ENCODE results near the gene ADRA2B.

The ADRA2B gene

DNA sequence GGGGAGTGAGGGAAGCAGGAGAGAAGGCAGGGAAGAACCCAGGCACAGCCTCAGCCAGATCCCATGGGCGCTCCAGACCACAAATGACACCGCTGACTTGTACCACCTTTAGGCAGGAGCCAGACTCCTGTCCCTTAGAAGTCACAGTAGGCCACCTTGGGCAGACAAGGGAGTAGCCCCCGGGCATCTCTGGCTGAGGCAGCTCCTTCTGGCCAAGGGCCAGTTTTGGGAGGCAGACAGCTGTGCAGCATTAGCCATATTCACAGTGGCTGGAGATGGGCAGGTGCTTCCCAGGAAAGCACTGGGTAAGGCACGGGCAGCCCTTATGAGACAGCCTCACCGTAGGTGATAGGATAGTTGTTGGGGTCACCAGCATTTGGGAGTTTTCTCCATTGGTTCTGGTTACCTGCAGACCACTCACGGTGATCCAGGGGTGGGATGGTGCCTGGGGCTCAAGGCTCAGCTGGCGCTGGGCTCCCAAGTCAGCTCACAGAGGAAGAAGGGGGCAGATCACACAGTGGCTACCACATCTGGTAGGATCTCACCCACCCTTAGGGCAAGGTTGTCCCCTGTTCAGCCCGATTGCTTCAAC lies 19.9 kb upstream of the ADRA2B start:
- no peak for DNase-seq

GRCh38 chr2:96135621-96136020 lies 19.2 kb upstream of the ADRA2B start:
- DNase-seq, result no peak

DNA sequence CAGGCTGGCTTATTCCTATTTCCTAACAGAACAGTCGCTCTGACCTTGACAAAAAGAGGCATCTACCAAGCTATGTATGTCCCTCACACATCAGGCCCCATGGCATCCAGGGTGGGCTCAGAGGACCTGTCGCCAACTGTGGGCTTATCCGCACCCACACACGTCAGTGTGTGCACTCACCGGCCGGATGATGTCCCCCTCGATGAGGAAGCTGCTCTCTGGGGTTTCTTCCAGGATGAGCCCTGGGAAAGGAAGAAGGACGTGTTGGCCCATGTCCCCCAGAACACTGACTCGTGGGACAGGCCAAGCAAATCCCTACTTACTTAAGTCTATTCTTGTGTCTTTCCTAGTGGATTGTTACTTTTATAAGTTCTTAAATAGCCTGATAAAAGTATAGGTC lies 18.8 kb upstream of the ADRA2B start:
- DNase-seq, result no peak

DNA sequence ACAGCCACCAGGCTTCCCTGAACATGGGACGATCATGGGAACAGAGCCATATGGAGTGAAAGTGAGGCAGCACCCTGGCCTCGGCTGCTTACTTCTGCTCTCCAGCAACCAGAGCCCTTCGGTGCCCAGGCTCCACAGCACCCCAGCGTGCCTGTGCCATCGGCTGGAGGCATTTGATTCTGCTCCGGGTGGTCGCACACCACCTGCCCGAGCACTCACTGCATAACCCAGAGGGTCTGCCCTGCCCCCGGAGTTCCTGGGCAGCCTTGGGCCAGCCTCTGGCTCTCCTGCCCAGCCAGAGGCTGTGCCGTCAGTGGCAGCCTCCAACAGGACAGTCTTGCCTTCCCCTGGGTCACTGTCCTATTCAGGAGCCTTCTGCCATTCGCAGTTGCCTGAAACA lies 18.1 kb upstream of the ADRA2B start:
- no peak for DNase-seq

GRCh38 chr2:96131813-96132745 lies 15.7 kb upstream of the ADRA2B start:
- no peak for DNase-seq

GRCh38 chr2:96131152-96131812 lies 14.9 kb upstream of the ADRA2B start:
- DNase-seq, result no peak

- DNase-seq, result no peak
These were observed 14.1 kb upstream of the ADRA2B start for GRCh38 chr2:96130483-96130882.

DNA sequence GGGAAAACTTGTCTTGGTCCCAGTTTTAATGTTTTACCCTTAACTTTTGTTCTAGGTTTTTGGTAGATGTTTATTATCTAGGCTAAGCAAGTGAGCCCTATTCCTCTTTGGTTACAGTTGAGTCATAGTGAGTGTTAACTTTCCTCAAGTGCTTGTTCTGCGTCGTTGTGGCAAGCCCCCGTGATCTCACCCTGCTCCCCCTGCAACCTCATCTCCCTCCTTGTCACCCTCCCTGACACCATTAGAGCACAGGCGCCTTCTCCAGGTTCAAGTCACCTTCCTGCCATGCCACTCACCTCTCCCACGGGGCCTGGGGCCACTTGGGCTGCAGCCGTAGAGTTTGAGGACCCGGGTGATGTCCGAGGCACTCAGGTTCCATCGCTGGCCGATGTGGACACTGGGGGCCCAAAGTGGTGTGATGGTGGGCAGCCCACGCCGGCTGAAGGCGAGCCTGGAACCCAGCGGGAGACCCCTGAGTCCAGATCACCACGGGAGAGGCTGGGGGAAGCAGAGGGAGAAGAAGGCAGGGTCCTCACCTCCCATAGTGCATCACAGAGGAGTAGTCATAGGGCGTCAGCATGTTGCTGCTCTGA lies 13.3 kb upstream of the ADRA2B start:
- no peak for DNase-seq

DNA sequence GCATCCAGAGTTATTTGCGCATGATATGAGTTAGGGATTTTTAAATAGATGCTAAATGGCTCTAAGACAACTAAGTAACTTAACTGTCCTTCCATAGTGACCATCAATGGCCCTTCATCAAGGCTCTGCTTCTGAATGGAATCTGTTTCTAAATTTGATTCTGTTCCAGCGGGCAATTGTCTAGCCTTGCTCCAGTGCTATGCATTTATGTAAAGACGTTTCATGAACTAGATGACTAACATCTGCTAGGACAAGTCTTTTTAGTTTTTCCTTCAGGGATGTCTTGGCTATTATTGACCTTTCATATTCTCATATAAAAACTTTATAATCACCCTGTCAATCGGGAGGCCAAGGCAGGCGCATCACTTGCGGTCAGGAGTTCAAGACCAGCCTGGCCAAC lies 12.1 kb upstream of the ADRA2B start:
- DNase-seq, result no peak

DNA sequence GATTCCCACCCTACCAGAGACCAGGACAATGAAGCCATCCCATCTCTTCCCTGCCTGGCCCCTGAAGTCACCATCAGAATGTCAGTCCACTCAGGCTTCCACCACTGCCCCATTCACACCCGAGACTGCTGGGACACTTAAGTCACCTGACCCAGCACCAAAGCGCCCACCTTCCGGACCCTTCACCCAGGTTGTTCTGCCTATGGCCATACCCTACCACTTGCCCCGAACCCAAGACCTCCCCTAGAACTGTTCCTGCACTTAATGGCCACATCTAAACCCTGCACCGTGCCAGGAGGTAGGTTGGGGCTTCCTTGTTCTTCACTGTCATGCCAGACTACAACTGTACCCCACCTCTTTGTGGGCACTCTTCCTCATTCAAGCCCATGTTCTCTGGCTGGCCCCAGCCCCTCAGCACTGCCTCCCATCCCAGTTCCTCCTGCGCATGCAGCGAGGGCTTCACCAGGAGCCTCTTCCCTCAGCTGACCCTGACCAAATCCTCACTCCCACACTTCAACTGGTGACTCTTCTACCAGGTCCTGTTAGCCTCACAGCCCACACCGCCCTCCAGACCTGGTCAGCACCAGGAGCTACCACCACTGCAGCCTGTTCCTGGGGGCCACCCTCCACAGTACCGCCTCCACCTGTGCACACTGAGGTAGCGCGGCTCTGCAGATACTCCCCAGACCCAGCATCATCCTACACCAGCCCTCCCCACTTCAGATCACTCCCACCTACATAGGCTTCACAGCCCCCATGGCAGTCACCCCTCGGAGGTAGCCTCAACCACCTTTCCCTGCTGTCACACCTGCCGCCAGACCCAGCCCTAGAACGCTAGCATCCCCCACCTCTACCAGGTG lies 8.3 kb upstream of the ADRA2B start:
- no peak for DNase-seq

- DNase-seq, result no peak
These were observed 7.6 kb upstream of the ADRA2B start for GRCh38 chr2:96123936-96124335.

- DNase-seq, result no peak
These were observed 6.9 kb upstream of the ADRA2B start for GRCh38 chr2:96123290-96123689.

- no peak for DNase-seq
These were observed 6.0 kb upstream of the ADRA2B start for GRCh38 chr2:96122391-96122790.

- DNase-seq, result no peak
These were observed 5.0 kb upstream of the ADRA2B start for GRCh38 chr2:96121414-96121813.

GRCh38 chr2:96120991-96121390 lies 4.6 kb upstream of the ADRA2B start:
- no peak for DNase-seq

DNA sequence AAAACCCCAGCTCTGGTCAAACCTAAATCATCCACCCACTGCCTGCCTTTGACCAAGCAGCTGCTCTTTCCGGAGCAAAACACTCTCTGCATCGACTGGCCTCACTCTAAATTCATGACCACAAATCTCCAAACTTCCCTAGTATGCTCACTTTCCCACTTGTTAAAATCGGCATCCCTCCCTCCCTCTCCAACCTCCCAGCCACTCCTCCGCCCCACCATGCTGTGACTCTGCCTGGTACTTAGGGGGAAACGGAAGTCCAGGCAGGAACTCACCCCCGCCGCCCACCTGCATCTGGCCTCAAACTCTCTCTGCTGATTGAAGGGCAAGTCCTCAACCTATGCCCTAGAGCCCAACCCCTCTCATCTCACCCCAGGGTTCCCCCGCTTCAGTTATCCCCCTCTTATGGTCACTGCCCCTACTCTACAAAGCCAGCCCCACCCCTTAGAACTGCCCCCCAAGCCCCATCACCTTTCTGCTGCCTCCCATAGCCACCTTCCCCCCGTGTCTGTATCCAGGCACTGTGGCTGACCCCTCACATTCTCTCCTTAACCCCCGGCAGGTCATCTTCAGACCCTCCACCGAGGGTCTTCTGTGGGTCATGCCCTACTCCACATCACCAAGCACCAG lies 3.8 kb upstream of the ADRA2B start:
- no peak for DNase-seq

DNA sequence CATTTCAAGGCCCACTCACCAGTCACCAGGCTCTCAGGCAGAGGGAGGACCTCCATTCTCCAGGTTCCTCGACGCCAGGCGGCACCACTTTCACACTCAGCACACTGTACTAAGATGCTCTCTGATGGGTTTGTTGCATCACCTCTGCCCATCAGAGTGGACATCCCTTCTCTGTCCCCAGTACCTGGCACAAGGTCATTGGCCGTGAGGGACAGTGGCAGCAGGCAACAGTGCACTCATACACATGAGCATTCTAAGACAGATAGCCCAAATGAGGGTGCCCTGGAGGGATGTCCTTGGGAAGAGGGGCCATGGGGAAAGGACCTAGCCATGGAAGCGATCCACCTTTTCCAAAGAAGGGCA lies 3.0 kb upstream of the ADRA2B start:
- no peak for DNase-seq

DNA sequence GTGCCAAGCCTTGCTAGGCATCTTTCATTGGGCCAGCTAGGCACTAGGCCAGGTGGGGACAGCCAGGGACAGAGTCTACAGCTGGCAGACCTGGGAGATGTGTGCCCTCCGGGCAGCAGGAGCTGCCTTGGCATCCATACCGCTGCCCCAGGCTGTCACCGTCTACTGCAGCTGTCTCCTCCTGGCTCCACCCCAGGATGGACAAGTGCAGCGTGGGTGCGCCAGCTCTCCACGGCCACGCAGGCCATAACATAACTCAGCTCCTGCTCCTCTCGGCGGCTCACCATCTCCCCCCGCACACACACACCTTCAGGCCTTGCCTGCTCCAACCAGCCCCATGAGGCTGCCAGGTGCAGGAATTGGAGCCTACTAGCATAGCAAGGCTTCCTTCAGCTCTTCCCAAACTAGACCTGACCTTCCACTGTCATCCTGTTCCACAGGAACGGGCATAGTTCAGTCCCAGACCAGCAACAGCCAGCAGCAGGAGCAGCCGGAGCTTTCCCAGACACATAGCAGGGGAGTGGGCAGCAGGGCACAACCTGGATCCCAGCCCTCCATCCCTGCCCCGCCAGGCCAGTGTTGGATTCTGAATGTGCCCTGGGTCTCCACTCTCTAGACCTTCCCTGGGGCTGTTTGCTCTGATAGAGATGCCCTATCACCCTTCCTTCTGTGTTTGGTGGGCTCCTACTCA lies 2.5 kb upstream of the ADRA2B start:
- DNase-seq, result no peak

DNA sequence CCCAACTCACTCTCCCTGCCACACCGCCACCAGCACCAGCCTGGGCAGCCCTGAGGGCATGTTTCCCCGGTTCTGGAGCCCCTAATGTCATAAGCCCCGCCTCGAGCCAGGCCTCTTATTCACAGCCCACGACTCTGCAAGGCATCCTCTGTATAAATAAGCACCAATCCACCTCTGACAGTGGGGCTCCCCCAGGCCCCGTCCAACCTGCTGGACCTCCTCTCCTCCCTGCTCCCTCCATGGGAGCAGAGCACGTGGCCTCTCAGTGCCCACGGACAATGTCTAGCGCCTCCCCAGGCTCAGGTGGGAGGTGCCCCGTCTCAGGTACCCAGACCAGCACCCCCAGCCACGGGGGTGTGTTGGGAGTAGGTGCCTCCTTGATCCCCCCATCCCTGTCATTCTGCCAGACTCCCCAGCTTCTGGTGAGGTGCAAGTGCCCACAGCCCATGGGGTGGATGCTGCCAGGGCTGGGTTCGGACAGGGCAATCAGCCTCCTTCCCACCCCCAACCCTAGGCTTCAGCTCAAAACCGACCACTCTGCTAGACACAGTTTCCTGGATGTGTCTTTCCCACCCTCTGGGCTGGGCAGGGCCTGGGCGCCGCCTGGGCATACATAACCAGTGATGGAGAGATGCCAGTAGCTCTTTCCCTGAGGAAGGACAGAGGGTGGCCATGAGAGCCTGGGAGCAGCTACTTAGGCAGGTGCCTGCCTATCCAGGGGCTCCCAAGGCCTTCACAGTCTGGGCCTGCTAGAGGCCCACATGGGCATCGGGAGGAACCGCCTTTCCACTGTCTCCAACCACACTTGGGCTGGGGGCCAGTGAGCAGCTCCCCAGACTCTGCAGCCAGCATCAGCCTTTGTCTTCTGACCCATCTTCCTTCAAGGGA lies 1.6 kb upstream of the ADRA2B start:
- DNase-seq, result no peak

GRCh38 chr2:96116879-96117533 lies 635 bp upstream of the ADRA2B start:
- peak; percentile 28 for DNase-seq
